ENCODE measurements around the gene PDE4D.

The PDE4D gene

GRCh38 chr5:59164041-59164830 is 729.3 kb downstream of the PDE4D start:
- DNase-seq (ENCODE audit: low read depth), result peak; percentile 56
- no peak overlapping the region for H3K4me3 ChIP-seq (ENCODE audit: low read depth, low read length)
- no peak for TF ChIP-seq CTCF (conservative IDR thresholded peaks at IDR 0.05; ENCODE audit: low read depth, low read length)

GRCh38 chr5:59161221-59162105 is 732.1 kb downstream of the PDE4D start:
- TF ChIP-seq CTCF (conservative IDR thresholded peaks at IDR 0.05; ENCODE audit: low read depth, low read length), result no peak
- H3K4me3 ChIP-seq (ENCODE audit: low read depth, low read length), result no peak overlapping the region
- DNase-seq (ENCODE audit: low read depth), result no peak

DNA sequence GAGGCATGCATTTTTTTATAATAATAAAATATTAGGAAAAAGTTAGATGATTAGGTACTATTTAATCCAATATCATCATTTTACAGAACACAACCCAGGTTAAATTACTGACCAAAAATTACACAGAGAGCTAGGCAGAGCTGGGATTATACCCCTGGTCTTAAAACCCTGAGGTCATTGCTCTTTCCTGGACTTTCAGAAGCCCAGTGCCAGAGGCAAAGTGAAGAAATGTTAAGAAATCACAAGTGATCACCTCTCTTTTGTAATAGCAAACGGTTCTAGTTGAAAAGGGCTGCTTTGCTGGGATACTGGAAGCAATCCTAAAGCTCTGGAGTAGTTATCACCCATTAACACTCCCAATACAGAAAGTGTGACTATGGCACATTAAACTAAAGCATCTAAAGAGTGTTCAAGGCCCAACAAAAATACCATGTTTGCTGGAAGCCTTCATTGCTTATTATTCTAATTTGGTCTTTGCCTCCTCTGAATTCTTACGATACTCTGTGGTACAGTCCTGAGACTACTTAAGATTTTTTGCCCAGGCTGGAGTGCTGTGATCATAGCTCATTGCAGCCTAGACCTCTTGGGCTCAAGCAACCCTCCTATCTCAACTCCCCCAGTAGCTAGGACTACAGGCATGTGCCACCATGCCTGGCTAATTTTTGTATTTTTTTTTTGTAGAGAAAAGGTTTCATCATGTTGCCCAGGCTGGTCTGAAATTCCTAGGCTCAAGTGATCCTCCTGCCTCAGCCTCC is 734.7 kb downstream of the PDE4D start:
- no peak overlapping the region for H3K4me3 ChIP-seq (ENCODE audit: low read depth, low read length)
- no peak for TF ChIP-seq CTCF (conservative IDR thresholded peaks at IDR 0.05; ENCODE audit: low read depth, low read length)
- no peak for DNase-seq (ENCODE audit: low read depth)

DNA sequence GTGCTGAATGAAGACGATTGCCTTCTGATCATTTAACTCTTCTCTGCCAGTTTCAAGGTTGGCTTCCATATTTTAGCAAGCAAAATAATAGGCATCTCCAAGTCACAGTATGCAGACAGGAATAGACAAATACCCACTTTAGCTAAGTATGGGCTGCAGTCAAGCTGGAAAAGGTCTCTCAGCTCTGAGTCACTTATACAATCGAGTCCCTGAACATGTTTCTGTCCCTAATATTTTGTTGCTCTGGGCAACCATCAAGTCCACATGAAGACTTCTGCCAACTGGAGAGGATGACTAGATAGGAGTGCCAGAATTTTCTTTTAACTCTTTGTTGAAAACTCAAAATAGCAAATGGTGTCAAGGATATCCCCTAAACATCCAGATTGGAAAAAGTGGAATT is 735.4 kb downstream of the PDE4D start:
- TF ChIP-seq CTCF (conservative IDR thresholded peaks at IDR 0.05; ENCODE audit: low read depth, low read length), result no peak
- DNase-seq (ENCODE audit: low read depth), result no peak
- no peak overlapping the region for H3K4me3 ChIP-seq (ENCODE audit: low read depth, low read length)

DNA sequence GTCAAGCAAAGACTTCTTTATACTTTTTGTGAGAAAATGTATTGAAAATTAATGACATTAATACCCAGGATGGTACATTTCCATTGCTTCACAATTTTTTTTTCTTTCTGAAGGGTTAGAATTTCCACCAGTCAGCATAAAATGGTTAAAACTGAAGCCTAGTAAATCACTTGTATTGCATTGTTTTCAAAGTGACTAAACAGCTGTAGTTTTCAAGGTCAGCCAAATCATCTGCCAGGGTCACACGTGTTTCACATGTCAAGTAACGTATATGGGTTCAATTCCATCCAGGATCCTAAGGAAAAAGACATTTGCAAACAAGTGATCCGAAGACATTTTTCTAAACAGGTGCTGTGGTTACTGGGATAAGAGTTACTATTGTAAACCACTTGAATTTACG is 736.5 kb downstream of the PDE4D start:
- no peak for TF ChIP-seq CTCF (conservative IDR thresholded peaks at IDR 0.05; ENCODE audit: low read depth, low read length)
- DNase-seq (ENCODE audit: low read depth), result peak; percentile 13
- H3K4me3 ChIP-seq (ENCODE audit: low read depth, low read length), result no peak overlapping the region

GRCh38 chr5:59152701-59153245 is 740.8 kb downstream of the PDE4D start:
- H3K4me3 ChIP-seq (ENCODE audit: low read depth, low read length), result no peak overlapping the region
- no peak for DNase-seq (ENCODE audit: low read depth)
- no peak for TF ChIP-seq CTCF (conservative IDR thresholded peaks at IDR 0.05; ENCODE audit: low read depth, low read length)
